Measurements from ENCODE around the gene TP53.
A peak's percentile ranks its signal among the peaks of the same experiment; 100 is the strongest.
"Not testable (repeated sequence)": the region's sequence is repeated elsewhere in the genome, so short reads cannot be mapped to it uniquely, and the experiment has no call there.

Gene TP53

GRCh38 chr17:7634384-7634783 is 52.9 kb downstream of the TP53 start:
- FAIRE-seq, result no peak
- peak; percentile 68 for DNase-seq (ENCODE audit: insufficient read length, low spot score)

DNA sequence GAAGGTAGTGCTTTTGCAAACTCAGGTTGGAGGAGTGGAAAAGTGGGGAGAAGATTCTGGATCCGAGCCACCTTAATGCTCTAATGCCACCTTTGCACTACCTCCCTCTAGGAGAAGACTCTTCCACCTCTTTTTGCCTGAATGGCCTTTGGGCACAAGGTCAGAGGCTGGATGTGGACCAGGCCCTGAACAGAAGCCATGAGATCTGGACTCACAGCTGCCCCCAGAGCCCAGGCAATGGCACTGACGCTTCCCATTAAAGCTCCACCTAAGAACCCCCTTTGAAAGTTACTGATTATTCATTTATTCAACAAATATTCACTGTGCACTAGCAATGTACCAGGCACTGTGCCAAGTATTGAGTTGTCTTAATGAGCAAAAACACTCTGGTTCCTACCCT is 54.2 kb downstream of the TP53 start:
- no peak for DNase-seq (ENCODE audit: insufficient read length, low spot score)
- FAIRE-seq, result no peak

DNA sequence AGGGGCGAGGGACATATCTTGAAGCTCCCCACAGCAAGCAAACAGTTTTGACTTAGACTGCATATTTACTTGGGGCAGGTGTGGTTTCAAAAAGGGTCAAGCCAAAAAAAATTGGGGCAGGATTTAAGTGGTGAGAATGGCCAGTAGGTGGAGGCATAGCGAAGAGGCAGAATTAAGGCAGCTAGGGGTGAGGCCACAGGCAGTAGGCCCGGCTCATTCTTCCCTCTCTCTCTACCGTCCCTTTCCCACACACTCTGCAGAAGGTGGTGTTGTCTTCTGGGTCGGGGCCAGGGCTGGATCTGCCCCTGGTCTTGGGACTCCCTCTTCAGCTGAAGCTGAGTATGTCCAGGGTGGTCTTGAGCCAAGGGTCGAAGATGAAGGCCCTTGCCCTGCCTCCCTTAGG is 54.8 kb downstream of the TP53 start:
- FAIRE-seq, result peak; percentile 89
- DNase-seq (ENCODE audit: insufficient read length, low spot score), result peak; percentile 65

- DNase-seq (ENCODE audit: insufficient read length, low spot score) (no peak), FAIRE-seq (no peak)
Measured at GRCh38 chr17:7631398-7632380, 55.6 kb downstream of the TP53 start.

DNA sequence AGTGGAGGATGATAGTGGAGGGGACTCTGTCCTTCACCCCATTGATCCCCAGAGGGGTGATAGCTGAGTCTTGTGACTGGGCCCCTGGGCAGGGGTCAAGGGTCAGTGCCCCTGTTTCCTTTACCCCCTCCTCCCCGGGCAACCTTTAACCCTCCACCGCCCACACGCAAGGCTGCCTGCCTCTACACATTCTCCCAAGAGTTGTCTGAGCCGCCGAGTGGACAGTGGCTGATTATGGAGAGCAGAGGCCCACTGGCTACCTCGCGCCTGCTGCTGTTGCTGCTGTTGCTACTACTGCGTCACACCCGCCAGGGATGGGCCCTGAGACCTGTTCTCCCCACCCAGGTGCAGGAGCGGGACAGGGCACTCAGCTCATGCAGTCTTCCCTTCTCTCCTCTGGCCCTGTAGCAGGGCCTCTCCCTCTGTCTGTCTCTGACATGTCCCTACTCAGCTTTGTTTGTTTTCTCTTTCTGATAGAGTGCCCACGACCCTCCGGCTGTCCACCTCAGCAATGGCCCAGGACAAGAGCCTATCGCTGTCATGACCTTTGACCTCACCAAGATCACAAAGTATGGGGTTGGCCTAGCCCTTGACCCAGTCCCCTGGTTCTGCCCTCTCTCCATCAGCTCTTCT is 57.2 kb downstream of the TP53 start, which contains the start of gene SHBG:
SHBG (plus strand) TSS at position 197 of the 633 bp plus-strand sequence; CDS start at position 235, 38 bp downstream.
- DNase-seq (ENCODE audit: insufficient read length, low spot score), result no peak
- no peak for FAIRE-seq

- DNase-seq (ENCODE audit: insufficient read length, low spot score), result peak; percentile 98
- FAIRE-seq, result peak; percentile 98
Measured at GRCh38 chr17:7627250-7628121, 59.8 kb downstream of the TP53 start, which contains the start of gene SAT2. TSS of gene SAT2 (minus strand) at chr17:7627821. CDS start at chr17:7627635, 186 bp downstream.

GRCh38 chr17:7626956-7627249 is 60.4 kb downstream of the TP53 start:
- FAIRE-seq, result no peak
- DNase-seq (ENCODE audit: insufficient read length, low spot score), result no peak

GRCh38 chr17:7626307-7626706 is 61.0 kb downstream of the TP53 start:
- no peak for FAIRE-seq

GRCh38 chr17:7625749-7626148 is 61.5 kb downstream of the TP53 start:
- FAIRE-seq; DNase-seq (ENCODE audit: insufficient read length, low spot score): not testable (repeated sequence)

More at GRCh38 chr17:7626307-7626706, 61.0 kb downstream of the TP53 start:
- no peak for DNase-seq (ENCODE audit: insufficient read length, low spot score)

GRCh38 chr17:7623661-7624060 is 63.6 kb downstream of the TP53 start:
- no peak for DNase-seq (ENCODE audit: insufficient read length, low spot score)
- no peak for FAIRE-seq

DNA sequence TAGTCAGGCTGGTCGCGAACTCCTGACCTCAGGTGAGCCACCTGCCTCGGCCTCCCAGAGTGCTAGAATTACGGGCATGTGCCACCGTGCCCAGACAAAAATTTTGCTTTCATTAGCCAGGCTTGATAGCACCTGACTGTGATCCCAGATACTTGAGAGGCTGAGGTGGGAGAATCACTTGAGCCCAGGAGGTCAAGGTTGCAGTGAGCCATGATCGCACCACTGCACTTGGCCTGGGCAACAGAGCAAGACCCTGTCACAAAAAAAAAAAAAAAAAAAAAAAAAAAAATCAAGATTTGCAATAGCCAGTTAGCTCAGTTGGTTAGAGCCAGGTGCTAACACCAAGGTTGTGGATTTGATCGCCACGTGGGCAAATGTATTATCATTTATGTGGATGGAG is 66.5 kb downstream of the TP53 start:
- FAIRE-seq (no peak), DNase-seq (ENCODE audit: insufficient read length, low spot score) (no peak)

- FAIRE-seq, result no peak
- DNase-seq (ENCODE audit: insufficient read length, low spot score), result no peak
Measured at GRCh38 chr17:7618608-7619007, 68.7 kb downstream of the TP53 start.

Data from HTR-8/SVneo (cell line).